Measurements from ENCODE around the gene YAF2.
A peak's percentile ranks its signal among the peaks of the same experiment; 100 is the strongest.
"Not testable (repeated sequence)": the region's sequence is repeated elsewhere in the genome, so short reads cannot be mapped to it uniquely, and the experiment has no call there.

YAF2 gene

DNA sequence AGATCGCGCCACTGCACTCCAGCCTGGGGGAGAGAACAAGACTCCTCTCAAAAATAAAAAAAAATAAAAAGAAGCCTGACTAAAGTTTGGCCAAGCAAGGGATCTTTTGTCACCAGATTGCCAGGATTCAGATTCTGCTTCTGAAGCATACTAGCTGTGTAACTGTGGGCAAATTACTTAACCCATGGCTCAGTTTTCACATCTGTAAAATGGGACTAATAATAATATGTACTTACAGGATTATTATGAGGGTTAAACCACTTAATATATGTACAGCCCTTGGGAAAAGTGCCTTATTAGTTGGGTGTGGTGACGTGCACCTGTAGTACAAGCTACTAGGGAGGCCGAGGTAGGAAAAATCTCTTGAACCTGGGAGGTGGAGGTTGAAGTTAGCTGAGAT, 21.7 kb upstream of the YAF2 start:
- H3K4me3 ChIP-seq (ENCODE audit: low read depth, low read length): no peak overlapping the region
- no peak for TF ChIP-seq CTCF (IDR thresholded peaks at IDR 0.05; ENCODE audit: control insufficient read depth, extremely low read depth, insufficient read depth)
- DNase-seq (ENCODE audit: low read depth): no peak

DNA sequence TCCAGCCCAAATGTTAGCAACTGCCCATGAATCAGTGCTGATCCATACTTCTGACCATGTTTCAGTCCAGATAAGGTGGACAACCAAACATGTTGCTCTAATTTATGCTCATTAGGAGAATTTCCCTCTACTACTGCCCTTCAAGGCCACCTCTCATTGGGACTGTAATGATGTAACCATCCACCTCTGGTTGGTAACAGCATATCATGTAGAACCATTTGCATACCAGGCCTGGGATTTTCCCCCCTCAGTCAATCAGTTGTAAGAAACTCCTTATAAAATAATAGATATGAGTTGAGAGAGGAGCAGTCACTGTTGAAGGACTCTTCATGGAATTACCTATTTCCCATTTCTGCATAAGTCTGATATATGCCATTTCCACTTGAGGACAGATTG, 17.8 kb upstream of the YAF2 start:
- no peak for TF ChIP-seq CTCF (IDR thresholded peaks at IDR 0.05; ENCODE audit: control insufficient read depth, extremely low read depth, insufficient read depth)
- no peak for DNase-seq (ENCODE audit: low read depth)
- H3K4me3 ChIP-seq (ENCODE audit: low read depth, low read length): no peak overlapping the region

DNA sequence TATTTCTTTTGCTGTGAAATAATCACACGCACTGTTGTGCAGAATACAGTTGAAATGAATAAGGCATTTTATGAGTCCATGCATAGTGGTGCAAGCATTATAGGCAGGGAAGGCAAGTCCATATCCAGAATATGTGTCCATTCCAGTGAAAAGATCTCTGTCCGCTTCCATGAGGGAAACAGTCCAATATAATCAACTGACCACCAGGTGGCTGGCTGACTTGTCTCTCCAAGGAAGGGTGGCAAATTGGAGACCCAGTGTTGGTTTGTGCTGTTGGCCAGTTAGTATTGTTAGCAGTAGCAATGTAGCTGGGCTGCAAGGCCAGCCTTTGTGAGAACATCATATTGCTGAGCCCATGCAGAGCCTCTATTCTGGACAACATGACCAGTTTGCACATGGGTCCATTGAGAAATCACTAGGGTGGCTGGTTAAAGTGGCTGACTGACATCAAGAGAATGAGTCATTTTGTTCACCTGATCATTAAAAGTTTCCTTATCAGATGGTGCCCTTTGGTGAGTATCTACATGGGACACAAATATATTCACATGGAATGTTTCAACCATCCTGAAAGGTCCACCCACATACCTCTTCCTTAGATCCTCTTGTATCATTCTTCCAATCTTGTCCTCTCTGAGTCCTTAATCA, 17.3 kb upstream of the YAF2 start:
- no peak for DNase-seq (ENCODE audit: low read depth)
- TF ChIP-seq CTCF (IDR thresholded peaks at IDR 0.05; ENCODE audit: control insufficient read depth, extremely low read depth, insufficient read depth): no peak
- no peak overlapping the region for H3K4me3 ChIP-seq (ENCODE audit: low read depth, low read length)

DNA sequence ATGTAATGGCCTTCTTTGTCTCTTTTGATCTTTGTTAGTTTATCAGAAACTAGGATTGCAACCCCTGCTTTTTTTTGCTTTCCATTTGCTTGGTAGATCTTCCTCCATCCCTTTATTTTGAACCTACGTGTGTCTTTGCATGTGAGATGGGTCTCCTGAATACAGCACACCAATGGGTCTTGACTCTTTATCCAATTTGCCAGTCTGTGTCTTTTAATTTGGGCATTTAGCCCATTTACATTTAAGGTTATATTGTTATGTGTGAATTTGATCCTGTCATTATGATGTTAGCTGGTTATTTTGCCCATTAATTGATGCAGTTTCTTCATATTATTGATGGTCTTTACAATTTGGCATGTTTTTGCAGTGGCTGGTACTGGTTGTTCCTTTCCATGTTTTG, 14.6 kb upstream of the YAF2 start:
- DNase-seq (ENCODE audit: low read depth): not testable (repeated sequence)

GRCh38 chr12:42249033-42249432, 11.0 kb upstream of the YAF2 start:
- H3K4me3 ChIP-seq (ENCODE audit: low read depth, low read length); DNase-seq (ENCODE audit: low read depth): not testable (repeated sequence)

More for the DNA sequence above, 14.6 kb upstream of the YAF2 start:
- H3K4me3 ChIP-seq (ENCODE audit: low read depth, low read length): not testable (repeated sequence)

DNA sequence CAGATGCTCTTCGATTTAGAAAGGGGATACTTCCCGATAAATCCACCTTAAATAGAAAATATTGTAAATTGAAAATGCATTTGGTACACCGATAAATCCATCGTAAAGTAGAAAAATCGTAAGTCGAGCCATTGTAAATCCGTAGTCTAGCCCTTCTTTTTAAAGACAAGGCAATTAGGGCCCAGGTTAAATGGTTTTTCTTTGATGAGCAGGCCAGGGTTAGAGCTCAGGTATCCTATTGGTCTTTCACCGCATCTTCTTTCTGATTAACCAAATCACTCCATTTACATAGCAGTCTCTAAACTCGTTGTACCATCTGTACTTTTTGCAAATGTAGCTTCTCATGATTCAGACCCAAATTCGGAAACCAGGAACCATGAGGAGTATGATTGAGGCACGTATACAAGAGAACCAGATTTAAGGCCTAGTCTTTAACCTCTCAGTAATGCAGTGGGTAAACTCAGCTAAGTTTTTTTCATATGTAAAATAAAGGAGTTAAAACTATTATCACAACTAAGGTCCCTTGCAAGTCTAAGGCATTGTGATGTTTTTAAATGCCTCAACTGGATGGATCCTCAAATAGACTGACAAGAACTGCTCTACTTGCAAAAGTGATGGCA, 2.2 kb upstream of the YAF2 start:
- no peak overlapping the region for H3K4me3 ChIP-seq (ENCODE audit: low read depth, low read length)
- no peak for DNase-seq (ENCODE audit: low read depth)
- no peak for TF ChIP-seq CTCF (IDR thresholded peaks at IDR 0.05; ENCODE audit: control insufficient read depth, extremely low read depth, insufficient read depth)

DNA sequence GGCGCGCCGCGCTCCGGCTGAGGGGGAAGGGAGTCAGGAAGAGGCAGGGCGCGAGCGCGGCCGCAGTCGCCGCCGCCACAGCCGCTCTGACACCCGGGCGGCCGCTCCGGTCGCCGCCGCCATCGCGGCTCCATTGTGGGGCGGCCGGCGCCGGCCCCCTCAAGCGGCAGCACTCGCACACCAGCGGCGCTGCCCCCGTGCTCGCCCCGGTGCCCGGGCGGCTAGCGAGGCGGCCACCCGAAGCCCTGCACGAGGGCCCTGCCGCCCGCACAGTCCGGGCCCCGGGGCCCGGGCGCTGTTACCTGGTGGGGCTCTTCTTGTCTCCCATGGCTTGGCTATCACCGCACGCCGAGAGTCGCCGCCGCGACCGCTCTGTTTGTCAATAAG, 202 bp downstream of the YAF2 start:
- TF ChIP-seq CTCF (IDR thresholded peaks at IDR 0.05; ENCODE audit: control insufficient read depth, extremely low read depth, insufficient read depth): no peak
- H3K4me3 ChIP-seq (ENCODE audit: low read depth, low read length): peak overlapping the region; percentile 74
- no peak for DNase-seq (ENCODE audit: low read depth)

Data from LNCaP clone FGC (cell line).